Tibial nerve (tissue), 3 donors: ENCODE data around the gene C6orf141.

Experiments used
- CTCF ChIP-seq, 5 experiments: fragments of 200-600 bp in 3 of 5; fragments of 450-650 bp in 2 of 5; sonication (generic) in 3 of 5; IDR thresholded peaks; one replicate each; pipeline ENCODE4 v1.5.1; 2016 to 2019; ENCODE audit warnings: antibody characterized with exemption in 5 of 5, mild to moderate bottlenecking in 3 of 5, moderate library complexity in 2 of 5
- POLR2A ChIP-seq, 2 donors: fragments of 450-650 bp; IDR thresholded peaks; one replicate each; pipeline ENCODE4 v1.6.1; 2017; ENCODE audit warnings: antibody characterized with exemption in 2 of 2, mild to moderate bottlenecking in 2 of 2, moderate library complexity in 2 of 2

GRCh38 chr6:49565855-49566254 is 15.4 kb downstream of the C6orf141 start:
- TF ChIP-seq POLR2A (IDR thresholded peaks at IDR 0.05) (no peak), CTCF (IDR thresholded peaks at IDR 0.05) (no peak)
